ENCODE measurements around the gene IMPA2.

DNA sequence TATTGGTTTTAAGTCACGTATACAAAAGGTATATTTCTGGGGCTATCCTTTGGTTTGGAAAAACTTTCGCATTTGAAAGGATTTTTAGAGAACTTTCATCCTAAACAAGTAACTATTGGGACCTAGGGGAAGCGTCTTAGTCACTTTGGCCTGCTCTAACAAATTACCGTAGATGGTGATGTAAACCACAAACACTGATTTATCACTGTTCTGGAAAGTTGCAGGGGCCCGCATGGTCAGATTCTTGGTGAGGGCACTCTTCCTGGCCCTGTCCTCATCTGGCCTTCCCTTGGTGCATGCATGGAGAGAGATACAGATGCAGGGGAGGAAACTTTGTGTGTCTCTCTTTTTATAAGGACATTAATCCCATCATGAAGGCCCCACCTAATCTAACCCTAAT, 63.3 kb downstream of the IMPA2 start:
- TF ChIP-seq ZNF140 (tag by site-specific recombination; IDR thresholded peaks at IDR 0.05) (no peak), HOXA7 (CRISPR knock-in tag; IDR thresholded peaks at IDR 0.05; ENCODE audit: borderline replicate concordance) (no peak), KLF1 (tag by site-specific recombination; IDR thresholded peaks at IDR 0.05) (no peak)
- TF ChIP-seq, protein P1, sequence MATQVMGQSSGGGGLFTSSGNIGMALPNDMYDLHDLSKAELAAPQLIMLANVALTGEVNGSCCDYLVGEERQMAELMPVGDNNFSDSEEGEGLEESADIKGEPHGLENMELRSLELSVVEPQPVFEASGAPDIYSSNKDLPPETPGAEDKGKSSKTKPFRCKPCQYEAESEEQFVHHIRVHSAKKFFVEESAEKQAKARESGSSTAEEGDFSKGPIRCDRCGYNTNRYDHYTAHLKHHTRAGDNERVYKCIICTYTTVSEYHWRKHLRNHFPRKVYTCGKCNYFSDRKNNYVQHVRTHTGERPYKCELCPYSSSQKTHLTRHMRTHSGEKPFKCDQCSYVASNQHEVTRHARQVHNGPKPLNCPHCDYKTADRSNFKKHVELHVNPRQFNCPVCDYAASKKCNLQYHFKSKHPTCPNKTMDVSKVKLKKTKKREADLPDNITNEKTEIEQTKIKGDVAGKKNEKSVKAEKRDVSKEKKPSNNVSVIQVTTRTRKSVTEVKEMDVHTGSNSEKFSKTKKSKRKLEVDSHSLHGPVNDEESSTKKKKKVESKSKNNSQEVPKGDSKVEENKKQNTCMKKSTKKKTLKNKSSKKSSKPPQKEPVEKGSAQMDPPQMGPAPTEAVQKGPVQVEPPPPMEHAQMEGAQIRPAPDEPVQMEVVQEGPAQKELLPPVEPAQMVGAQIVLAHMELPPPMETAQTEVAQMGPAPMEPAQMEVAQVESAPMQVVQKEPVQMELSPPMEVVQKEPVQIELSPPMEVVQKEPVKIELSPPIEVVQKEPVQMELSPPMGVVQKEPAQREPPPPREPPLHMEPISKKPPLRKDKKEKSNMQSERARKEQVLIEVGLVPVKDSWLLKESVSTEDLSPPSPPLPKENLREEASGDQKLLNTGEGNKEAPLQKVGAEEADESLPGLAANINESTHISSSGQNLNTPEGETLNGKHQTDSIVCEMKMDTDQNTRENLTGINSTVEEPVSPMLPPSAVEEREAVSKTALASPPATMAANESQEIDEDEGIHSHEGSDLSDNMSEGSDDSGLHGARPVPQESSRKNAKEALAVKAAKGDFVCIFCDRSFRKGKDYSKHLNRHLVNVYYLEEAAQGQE (tag by site-specific recombination; IDR thresholded peaks at IDR 0.05), result no peak
- TF ChIP-seq, protein P2, sequence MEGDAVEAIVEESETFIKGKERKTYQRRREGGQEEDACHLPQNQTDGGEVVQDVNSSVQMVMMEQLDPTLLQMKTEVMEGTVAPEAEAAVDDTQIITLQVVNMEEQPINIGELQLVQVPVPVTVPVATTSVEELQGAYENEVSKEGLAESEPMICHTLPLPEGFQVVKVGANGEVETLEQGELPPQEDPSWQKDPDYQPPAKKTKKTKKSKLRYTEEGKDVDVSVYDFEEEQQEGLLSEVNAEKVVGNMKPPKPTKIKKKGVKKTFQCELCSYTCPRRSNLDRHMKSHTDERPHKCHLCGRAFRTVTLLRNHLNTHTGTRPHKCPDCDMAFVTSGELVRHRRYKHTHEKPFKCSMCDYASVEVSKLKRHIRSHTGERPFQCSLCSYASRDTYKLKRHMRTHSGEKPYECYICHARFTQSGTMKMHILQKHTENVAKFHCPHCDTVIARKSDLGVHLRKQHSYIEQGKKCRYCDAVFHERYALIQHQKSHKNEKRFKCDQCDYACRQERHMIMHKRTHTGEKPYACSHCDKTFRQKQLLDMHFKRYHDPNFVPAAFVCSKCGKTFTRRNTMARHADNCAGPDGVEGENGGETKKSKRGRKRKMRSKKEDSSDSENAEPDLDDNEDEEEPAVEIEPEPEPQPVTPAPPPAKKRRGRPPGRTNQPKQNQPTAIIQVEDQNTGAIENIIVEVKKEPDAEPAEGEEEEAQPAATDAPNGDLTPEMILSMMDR (tag by site-specific recombination; IDR thresholded peaks at IDR 0.05), result no peak

Measured in HEK293 (cell line).